ENCODE data around the gene FES.

GRCh38 chr15:90915808-90916440 lies 31.6 kb downstream of the FES start:
- TF ChIP-seq EP300 (IDR thresholded peaks at IDR 0.05; ENCODE audit: low read depth) = no peak
- TF ChIP-seq POLR2A (IDR thresholded peaks at IDR 0.05) = no peak
- no peak for TF ChIP-seq CTCF (IDR thresholded peaks at IDR 0.05)
- TF ChIP-seq POLR2AphosphoS5 (IDR thresholded peaks at IDR 0.05) = no peak

Data from transverse colon (tissue), 4 donors.